Activated CD8-positive, alpha-beta memory T cell treated with anti-CD3 and anti-CD28 coated beads, Interleukin-2, amount 50 U/mL, for 24 hours (primary cell): ENCODE measurements around the gene TMEM39B.
A peak's percentile ranks its signal among the peaks of the same experiment; 100 is the strongest.
"Not testable (repeated sequence)": the region's sequence is repeated elsewhere in the genome, so short reads cannot be mapped to it uniquely, and the experiment has no call there.

Source experiments
- DNase-seq: peaks from one replicate; pipeline ENCODE4 v3.0.0-alpha.2; 2020; ENCODE audit errors: extremely low read depth

The TMEM39B gene

GRCh38 chr1:32068957-32069588, 3.7 kb upstream of the TMEM39B start:
- no peak for DNase-seq

- DNase-seq, result no peak
These were observed 749 bp upstream of the TMEM39B start for GRCh38 chr1:32071758-32072621.

GRCh38 chr1:32073299-32074229, 825 bp downstream of the TMEM39B start:
- DNase-seq, result no peak

GRCh38 chr1:32074841-32075240, 2.1 kb downstream of the TMEM39B start:
- no peak for DNase-seq

GRCh38 chr1:32077451-32077850, 4.7 kb downstream of the TMEM39B start:
- no peak for DNase-seq

GRCh38 chr1:32082022-32082421, 9.3 kb downstream of the TMEM39B start:
- no peak for DNase-seq

GRCh38 chr1:32086381-32086780, 13.6 kb downstream of the TMEM39B start:
- DNase-seq, result not testable (repeated sequence)

- DNase-seq, result no peak
These were observed 18.4 kb downstream of the TMEM39B start for GRCh38 chr1:32091176-32091575.

- DNase-seq, result no peak
These were observed 18.9 kb downstream of the TMEM39B start for GRCh38 chr1:32091591-32091990.

- DNase-seq, result no peak
These were observed 22.2 kb downstream of the TMEM39B start for GRCh38 chr1:32094746-32095521.

- no peak for DNase-seq
These were observed 26.7 kb downstream of the TMEM39B start for GRCh38 chr1:32099426-32099825.

GRCh38 chr1:32100359-32100758, 27.6 kb downstream of the TMEM39B start:
- DNase-seq, result no peak

- no peak for DNase-seq
These were observed 28.3 kb downstream of the TMEM39B start for GRCh38 chr1:32100807-32101708.

- DNase-seq, result no peak
These were observed 31.4 kb downstream of the TMEM39B start for GRCh38 chr1:32104127-32104526.

- no peak for DNase-seq
These were observed 32.6 kb downstream of the TMEM39B start for GRCh38 chr1:32105338-32105737.

GRCh38 chr1:32106663-32107275, 34.0 kb downstream of the TMEM39B start:
- DNase-seq, result no peak

GRCh38 chr1:32107742-32108661, 35.3 kb downstream of the TMEM39B start, which contains the start of gene KPNA6:
TSS of gene KPNA6 (plus strand) at chr1:32108056. CDS start at chr1:32108131, 75 bp downstream.
- peak; percentile 77 for DNase-seq

GRCh38 chr1:32111040-32111623, 38.4 kb downstream of the TMEM39B start:
- DNase-seq, result no peak
